GM19467 (cell line): ENCODE measurements around the gene ZNF469.
"Not testable (repeated sequence)": the region's sequence is repeated elsewhere in the genome, so short reads cannot be mapped to it uniquely, and the experiment has no call there.

ENCODE experiments used
- ATAC-seq: cut with Tn5 transposase; IDR thresholded peaks from one replicate; pipeline ENCODE4 v1.9.1; 2021; ENCODE audit warnings: mild to moderate bottlenecking, moderate library complexity; ENCODE audit not compliant: unreplicated experiment

The ZNF469 gene

DNA sequence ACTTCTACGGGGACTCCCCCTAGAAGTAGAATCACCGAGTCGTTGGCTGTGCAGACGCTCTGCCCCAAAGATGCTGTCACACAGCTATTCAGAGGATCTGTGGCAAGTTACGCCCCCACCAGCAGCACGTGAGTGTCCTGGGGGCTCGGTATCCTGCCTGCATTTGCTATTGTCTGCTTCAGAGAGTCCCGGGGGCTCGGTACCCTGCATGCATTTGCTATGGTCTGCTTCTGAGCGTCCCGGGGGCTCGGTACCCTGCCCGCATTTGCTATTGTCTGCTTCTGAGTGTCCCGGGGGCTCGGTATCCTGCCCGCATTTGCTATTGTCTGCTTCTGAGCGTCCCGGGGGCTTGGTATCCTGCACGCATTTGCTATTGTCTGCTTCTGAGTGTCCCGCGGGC lies 23.8 kb upstream of the ZNF469 start:
- no peak for ATAC-seq

DNA sequence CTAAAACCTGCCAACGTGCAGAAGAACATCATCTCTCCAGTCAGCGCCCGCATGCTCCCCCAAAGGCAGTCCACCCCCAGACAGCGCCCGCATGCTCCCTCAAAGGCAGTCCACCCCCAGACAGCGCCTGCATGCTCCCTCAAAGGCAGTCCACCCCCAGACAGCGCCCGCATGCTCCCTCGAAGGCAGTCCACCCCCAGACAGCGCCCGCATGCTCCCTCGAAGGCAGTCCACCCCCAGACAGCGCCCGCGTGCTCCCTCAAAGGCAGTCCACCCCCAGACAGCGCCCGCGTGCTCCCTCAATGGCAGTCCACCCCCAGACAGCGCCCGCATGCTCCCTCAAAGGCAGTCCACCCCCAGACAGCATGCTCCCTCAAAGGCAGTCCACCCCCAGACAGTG lies 22.4 kb upstream of the ZNF469 start:
- not testable (repeated sequence) for ATAC-seq

DNA sequence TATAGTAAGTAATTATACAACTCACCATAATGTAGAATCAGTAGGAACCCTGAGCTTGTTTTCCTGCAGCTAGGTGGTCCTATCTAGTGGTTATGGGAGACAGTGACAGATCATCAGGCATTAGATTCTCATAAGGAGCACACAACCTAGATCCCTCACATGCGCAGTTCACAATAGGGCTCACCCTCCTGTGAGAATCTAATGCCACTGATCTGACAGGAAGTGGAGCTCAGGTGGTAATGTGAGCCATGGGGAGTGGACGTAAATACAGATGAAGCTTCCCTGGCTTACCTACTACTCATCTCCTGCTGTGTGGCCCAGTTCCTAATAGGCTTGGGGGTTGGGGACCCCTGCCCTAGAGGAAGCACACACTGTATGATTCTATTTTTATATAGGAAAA lies 21.8 kb upstream of the ZNF469 start:
- no peak for ATAC-seq

DNA sequence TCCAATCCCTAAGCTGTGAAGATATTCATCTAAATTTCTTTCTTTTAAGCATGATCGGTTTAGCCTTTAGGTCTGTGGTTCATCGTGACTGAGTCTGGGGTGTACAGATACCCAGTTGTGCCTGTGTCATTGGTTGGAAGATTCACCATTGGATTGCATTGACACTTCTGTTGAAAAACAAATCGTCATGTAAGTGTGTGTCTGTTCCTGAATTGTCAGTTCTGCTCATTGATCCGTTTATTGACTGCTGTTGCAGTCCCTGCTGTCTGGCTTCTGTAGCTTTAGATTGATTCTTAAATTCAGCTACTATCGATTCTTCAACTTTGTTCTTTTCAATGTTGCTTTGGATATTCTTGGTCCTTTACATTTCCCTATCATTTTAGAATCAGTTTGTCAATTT lies 21.0 kb upstream of the ZNF469 start:
- no peak for ATAC-seq

DNA sequence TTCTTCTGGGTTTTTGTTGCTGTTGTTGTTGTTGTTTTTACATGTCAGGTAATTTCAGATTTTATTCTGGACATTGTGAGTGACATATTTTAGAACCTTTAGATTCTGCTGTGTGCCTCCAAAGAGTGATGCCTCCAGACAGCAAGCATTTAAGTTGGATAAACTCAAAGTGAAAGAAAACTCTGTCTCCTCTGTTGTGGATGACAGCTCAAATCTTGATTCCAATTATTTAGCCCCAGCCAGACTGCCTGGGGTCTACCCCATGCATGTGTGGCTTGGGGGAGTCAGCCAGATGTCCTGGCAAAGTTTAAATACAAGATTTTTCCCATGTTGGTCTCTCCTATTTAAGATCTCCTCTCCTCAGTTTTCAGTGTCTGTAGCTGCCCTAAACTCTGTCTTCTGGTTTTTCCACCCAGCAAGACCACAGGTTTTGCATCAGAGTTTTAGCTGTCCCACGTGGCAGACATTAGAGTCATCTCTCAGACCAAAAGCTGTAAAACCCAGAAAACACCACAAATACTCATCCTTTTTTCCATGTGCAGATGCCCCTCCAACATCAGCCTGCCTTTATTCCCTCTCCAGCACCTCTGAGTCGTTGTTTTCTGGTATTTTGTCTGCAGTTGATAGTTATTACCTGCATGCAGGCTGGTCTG lies 19.4 kb upstream of the ZNF469 start:
- no peak for ATAC-seq

DNA sequence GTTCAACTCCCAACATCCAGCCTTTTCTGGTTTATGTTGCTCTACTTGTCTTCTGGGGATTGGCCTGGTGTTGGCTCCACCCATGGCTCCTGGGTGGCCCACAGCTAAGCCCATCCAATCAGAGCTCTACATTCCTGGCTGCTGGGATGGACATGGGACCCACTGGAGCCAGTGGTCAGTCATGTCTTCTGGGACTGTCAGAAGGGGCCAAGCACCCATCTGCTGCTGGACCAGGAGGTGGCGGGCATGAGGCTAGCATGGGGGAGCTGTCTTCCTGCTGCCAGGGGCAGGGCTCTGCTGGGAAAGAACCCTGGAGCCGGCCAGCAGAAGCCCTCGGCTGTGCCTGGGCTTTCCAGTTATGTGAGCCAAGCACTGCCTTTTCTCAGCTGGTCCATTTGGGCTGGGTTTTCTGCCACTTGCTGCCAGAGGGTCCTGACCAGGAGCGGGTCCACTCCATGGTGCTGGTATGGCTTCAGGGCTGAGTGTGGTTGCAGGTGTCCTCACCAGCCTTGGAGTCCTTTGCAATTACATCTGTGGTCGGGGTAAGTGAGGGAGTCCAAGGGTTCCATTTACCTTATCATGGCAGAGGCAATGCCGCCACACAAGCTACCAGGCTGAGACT lies 17.4 kb upstream of the ZNF469 start:
- ATAC-seq, result no peak

DNA sequence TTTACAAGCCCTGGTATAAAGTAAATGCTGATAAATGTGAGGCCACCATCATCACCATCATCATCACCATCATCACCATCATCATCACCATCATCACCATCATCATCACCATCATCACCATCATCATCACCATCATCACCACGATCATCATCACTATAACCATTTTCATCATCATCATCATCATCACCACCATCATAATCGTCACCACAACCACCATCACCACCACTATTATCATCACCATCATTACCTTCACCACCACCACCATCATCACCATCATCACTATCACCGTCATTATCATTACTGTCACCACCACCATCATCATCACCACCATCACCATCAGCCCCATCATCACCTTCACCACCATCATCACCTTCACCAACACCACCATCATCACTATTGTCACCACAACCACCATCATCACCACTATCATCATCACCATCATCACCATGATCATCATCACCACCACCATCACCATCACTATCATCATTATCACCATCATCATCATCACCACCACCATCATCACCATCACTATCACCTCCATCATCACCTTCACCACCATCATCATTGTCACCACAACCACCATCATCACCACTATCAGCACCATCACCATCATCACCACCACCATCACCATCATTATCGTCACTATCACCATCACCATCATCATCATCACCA lies 16.6 kb upstream of the ZNF469 start:
- ATAC-seq, result no peak

DNA sequence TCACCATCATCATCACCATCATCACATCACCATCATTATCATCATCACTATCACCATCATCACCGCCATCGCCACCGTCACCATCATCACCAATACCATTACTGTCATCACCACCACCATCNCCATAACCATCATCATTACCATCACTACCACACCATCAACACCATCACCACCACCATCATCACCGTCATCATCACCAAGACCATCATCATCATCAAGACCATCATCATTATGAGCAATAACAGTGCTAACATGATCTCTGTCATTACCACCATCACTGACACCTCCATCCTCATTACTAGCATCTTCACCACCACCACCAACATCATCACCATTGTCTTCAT lies 16.1 kb upstream of the ZNF469 start:
- ATAC-seq, result no peak

DNA sequence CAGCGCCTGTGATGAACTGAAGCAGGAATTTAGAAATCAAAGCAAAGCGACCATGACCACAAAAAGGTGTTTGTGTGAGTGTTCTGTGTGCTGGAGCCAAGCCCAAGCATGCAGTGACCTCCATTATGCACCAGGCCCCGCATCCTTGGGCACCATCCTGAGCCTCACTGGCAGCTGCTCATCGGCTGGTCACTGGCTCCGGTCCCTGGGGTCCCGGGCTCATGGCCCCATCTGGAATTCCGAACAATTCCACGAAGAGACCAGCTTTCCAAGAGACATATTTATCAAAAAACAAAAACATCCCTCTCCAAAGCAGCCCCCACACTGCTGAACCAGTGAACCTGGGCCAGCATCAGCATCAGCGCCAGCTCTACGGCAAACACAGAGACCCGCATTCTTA lies 15.2 kb upstream of the ZNF469 start:
- ATAC-seq, result no peak

DNA sequence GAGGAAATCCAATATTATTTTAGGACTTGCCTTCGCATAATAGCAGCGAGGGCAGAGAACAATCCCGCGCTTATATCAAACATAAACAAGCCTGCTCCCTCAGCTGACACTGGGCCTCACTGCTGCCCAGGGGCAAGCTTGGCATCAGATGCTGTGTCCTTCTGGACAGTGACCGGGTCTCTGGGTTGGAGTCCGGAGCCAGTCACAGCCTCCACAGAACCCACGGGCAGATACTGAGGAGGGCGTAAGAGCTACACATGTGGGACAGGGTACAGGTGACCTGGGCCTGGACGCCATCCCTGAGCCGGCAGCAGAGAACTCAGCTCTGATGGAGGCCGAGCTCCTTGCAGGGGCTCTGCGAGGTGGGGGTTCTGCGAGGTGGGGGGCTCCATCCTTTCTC lies 14.7 kb upstream of the ZNF469 start:
- no peak for ATAC-seq

DNA sequence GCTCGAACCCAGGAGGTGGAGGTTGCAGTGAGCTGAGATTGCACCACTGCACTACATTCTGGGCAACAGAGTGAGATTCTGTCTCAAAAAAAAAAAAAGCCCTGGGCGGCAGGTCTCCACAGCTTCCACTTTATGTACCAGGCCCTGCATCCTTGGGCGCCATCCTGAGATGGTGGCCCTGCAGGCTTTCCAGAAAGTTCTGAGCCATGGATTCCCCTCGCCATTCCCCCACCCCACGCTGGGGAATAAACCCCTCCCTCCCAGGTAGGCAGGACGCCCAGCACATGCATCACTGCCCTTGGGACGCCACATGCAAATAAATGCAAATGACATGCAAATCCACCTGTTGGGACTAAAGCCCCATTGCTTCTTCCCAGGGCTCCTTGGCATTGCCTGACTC lies 13.8 kb upstream of the ZNF469 start:
- no peak for ATAC-seq

DNA sequence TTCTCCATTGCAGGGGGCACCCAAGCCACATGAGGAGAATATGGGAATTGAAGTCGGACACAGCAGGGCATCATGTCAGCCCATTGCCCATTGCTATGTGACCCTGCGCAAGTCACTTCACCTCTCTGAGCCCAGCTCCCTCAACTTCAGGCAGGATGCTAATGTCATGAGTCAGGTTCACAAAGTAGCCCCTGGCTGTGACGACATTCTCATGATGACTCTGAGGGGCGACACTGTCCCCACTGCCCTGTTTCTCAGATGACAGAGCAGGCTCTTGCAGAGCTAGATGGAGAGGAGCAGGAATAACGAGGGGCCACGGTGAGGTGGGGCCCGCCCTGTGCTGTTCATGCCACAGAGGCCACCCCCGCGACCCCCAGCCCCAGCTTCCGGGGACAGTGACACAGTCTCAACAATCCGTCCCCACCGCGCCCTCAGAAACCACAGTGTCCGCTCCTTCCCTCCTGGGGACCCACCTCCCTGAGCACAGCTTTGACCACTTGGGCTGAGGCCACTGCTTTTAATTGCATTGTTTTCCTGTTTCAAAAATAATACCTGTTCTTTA lies 13.2 kb upstream of the ZNF469 start:
- ATAC-seq, result no peak

DNA sequence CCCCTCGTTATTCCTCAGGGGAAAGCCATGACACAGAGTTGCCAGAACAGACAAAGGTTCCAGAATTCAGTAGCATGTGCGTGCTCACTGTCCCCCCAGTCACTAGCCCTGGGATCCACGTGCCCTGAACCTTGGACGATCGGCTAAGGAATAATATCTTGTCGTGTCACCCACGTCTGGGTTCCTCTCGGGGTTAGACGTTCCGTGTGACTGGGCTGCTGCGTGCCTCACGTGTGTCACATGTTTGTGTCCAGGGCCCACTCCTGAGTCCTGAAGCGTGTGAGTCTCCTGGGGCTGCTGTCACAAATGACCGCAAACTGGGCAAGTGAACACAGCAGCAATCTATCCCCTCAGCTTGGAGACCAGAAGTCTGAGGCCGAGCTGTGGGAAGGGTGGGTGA lies 12.4 kb upstream of the ZNF469 start:
- ATAC-seq, result no peak

DNA sequence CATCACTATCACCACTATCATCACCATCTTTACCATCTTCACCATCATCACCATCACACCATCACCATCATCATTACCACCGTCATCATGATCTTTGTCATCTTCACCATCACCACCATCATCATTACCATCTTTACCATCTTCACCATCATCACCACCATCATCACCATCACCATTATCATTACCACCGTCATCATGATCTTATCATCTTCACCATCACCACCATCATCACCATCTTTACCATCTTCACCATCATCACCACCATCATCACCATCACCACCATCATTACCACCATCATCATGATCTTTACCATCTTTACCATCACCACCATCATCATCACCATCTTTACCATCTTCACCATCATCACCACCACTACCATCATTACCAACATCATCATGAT lies 10.2 kb upstream of the ZNF469 start:
- ATAC-seq, result no peak

DNA sequence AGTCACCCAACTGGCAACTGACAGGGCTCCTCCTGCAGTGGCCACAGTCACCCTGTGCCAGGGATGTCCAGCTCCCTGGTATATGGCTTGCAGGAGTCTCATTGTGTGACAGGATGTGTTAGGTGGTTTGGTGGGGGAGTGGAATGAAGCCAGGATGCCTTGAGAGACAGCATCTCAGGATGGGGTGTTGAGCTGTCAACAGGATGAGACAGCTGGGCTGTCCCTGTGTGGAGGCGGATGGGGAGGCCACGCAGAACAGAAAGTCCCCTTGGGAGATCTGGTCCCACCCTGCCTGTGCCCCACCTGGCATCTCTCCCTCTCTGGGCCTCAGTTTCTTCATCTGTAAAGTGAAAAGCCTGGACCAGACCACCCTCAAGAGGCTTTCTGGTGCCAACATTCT lies 9.5 kb upstream of the ZNF469 start:
- ATAC-seq, result no peak

DNA sequence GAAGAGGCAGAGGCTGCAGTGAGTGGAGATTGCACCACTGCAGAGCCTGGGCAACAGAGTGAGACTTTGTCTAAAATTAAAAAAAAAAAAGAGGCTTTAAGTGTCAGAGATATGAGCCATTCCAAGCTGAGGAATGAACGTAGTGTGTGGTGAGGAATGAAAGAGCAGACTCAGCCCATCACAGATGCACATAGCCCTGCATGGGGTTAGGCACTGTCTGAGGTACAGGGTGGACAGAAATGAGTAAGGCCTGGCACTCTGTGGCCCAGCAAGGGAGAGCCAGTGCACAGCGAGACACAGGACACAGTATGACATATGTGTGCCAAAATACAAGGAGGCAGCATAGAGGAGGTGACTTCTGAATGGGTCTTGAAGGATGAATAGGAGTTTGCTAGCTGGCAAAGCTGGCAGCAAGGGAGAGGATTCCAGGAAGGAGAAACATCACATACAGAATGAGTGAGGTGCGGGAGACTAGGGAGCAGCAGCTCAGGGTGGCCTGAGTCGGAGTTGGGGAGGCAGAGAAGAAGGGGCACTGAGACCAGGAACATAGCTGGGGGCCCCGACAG lies 8.7 kb upstream of the ZNF469 start:
- ATAC-seq, result no peak

DNA sequence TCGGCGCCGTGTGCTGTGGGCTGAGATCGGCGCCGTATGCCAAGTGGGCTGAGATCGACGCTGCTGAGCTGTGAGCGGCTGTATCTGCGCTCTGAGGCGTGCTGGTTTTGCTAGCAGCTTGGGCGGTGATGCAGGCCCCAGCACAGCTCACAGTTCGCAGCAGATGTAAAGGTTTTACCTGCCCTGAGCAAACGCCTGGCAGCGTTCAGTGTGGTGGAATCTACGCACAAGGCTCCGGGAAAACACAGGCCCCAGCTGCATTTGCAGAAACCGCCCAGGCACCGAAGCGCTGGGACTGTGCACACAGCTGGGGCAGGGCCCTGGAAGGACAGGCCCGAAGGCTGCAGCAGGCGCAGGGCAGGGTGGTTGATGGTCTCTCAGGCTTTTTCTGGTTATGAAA lies 8.0 kb upstream of the ZNF469 start:
- no peak for ATAC-seq

DNA sequence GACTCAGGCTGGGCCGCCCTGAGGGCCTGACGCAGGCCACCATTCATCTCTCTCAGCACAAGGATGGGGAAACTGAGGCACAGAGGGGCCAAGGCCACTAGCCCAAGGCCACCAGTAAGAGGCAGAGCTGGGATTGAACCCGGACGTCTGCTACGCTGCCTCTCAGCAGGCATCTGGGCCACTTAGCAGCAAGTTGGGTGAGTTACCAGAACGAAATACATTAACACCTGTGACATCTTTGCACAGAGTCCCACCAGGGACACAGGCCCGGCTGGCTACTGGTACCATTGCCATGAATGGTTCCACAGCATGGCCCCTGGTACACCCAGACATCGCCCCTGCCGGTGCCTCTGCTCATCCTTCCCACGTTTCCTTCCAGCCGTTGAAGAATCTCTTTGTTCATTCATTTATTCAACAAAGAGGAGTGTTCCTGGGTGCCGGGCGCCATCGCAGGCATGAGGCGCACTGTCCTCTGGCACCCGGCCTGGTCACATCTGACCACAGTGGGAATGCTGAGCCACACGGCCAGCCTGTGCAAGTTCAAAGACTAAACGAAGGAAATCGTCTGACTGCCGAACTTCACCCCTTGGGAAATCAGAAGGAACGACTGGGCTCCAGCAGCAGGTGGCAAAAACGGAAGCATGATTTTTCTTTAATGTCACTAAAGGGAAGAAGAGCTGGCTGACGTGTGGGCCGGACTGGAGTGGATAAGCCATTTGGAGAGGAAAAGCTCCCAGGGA lies 7.4 kb upstream of the ZNF469 start:
- no peak for ATAC-seq

DNA sequence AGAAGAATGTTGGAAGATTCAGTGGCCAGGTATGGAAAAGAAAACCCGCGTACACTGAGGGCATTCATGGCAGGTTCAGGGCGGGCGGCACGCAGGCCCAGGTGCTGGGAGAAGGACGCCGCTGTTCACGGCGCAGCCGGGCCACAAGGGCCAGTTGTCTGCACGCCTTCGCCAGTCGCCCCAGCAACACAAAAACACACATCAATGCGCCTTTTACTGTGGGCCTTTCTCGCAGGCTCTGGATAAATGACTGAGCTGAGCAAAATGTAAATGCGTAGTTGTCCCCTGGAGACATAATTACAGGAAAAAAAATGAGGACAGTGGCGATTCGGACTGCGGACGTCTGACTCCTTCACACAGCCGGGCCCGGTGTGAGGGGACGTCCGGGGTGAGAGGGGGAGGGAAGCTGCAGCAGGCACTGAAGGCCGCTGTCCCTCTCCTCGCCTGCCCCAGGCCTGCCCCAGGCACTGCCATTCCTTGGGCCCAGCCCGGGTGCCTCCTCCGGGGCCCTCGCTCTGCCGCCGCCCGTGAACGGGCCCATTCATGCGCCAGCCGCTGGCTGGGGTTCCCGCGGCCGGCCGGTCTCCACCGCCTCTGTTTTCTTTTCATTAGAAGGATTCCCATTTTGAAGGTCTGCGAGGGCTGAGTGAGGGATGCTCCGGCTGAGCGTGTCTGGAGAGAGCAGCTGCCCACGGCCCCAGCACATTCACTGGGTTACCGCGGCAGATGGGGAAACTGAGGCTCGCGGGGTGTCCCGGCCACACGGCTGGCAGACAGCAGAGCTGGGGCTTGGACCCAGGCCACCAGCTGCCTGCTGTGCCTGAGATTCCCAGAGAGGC lies 6.5 kb upstream of the ZNF469 start:
- ATAC-seq, result no peak
